Left ventricle myocardium superior (tissue), 1 donor: ENCODE data around the gene TM6SF1. TPM values are rescaled to one million over a fixed set of nuclear protein-coding genes. Genes with fewer than 3 reads are reported as not detected.
"Not testable (repeated sequence)": the region's sequence is repeated elsewhere in the genome, so short reads cannot be mapped to it uniquely, and the experiment has no call there.

Source experiments
- ATAC-seq: fragments of 200-7000 bp; cut with Tn5 transposase; one replicate; pipeline ENCODE4 v1.9.1; 2020; ENCODE audit warnings: mild to moderate bottlenecking, moderate library complexity
- DNase-seq: peaks from one replicate; pipeline ENCODE4 v3.0.0-alpha.2; 2020
- intact Hi-C: fragments of 100-400 bp; cut with micrococcal nuclease; formaldehyde crosslinking; loops from one replicate; pipeline ENCODE4 v1.11.0; 2022
- long read RNA-seq: library from polyadenylated mRNA; unstranded; transcript quantifications from one replicate; pipeline ENCODE4 v2.0.0, GENCODE V29; 2021
- total RNA-seq: library from RNA; stranded (reverse); fragmentation: NEBNext Ultra II Directional; extraction: Animal tissue kit (Norgen Biotek cat#: 25700); gene quantifications from one replicate; pipeline ENCODE4 v1.2.1, GENCODE V29; 2021
- donor health status: DM: no; HTN: yes; CAD: no; lungs with severe emphysema.

Gene TM6SF1
- 6.5 TPM for total RNA-seq
- long read RNA-seq, transcript TM6SF1-202 (10 exons, 2,074 nt), result major isoform, 6 of 12 reads
- long read RNA-seq, partial matches to known transcripts, result 1 of 12 reads
- long read RNA-seq, other reads (novel, unspliced or antisense), result 5 of 12 reads

DNA sequence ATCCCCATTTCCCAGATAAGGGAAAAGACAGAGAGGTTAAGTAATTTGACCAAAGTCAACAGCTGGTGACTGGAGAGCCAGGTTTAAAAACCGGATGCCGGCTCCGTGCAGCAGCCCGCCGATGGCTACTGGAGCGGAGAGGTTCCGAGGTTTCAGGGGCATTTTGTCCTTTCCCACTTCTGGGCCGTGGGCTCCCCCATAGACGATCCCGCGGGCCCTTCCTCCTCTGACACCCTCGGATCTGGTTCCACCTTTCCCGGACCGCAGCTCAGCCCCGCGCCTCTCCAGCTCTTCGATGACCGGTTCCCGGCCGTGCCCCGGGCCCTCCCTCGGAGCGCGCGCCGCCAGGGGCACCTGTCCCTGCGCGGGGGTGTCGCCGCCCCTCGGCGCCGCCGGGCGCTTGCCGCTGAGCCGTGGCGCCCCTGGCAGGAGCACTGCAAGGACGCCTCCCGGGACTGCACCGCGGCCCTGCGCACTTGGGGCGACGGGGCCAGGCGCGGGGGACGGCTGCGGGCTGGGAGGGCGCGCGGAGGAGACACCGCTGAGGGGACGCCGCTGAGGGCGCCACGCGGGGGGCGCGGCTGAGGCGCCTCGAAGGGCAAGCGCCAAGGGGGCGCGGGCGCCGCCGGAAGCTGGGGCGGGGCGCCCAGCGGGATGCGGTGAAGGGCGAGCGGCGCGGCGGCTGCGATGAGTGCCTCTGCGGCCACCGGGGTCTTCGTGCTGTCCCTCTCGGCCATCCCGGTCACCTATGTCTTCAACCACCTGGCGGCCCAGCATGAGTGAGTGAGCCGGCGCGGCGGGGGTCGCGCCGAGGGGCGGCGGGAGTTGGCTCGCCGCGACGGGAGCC lies at the start of gene TM6SF1:
TSS of gene TM6SF1 (plus strand) at position 652 of the 847 bp plus-strand sequence. CDS start at position 688, 36 bp downstream.
- peak; percentile 70 for DNase-seq
- intact Hi-C loops, result no loop called here
- ATAC-seq, result peak; percentile 65

DNA sequence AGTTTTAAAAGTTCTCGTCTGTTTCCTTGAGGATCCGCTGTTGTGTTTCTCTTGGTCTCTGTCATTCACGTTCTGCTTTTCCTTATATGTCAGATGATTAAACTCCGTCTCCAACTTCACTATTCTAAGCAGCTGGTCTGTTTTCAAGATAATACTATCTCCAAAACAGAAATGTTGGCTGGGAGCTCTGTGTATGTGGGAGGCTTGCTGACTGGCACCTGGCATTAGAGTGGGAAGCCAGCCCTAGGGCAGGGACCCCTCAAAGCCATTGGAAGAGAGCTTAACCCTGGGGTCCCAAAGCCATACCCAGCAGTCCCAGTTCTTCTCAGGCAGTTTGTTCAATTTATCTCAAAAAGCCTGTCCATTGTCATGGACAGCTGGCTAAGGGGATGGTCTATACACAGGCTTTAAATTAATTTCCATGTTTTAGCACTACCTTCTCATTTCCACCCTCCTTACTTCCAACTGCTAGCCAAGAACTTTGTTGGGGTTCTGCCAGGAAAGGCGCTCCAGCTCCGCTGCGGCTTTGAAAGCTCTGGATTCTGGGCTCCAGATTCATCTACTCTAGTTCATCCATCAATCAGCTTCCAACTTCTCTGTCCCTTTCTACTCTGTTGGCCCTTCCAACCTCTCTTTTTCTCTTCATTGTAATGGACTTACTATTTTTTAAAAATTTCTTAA lies 49.6 kb upstream of the TM6SF1 start:
- DNase-seq (no peak), ATAC-seq (peak; percentile 80)
- intact Hi-C loops, result no loop called here

DNA sequence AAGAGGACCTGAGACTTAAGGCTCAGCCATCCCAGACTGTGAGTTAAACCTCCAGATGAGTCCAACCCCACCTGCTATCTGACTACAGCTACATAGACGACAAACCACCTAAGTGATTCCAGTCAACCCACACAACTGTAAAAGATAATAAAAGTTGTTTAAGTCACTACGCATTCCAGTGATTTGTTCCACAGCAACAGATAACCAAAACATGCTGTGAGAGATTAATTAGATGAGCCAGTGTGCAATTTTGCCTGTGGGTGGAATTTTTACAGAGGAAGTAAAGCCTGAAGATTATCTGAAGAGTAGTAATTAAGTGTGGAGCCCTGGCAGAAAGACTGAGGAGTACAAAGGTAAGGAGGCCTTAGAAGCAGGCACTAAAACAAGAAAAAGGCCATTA lies 45.8 kb upstream of the TM6SF1 start:
- no peak for ATAC-seq
- intact Hi-C loops, result no loop called here
- no peak for DNase-seq

DNA sequence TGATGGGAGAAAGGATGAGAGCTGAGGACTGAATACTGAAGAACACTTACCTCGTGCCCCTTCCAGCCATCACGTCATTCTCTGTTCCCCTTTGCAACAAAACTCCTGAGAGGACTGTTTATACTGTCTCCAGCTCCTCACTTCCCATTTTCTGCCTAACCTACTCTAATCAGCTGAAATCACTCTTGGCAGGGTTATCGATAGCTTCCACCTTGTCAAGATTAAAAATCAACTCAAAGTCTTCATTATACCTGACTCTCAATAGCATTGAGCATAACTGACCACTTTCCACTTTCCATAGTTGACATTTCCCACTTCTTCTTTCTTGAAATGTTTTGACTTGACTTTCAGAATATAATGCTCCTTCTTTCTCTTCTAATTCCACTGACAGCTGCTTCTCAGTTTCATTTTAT lies 44.7 kb upstream of the TM6SF1 start:
- ATAC-seq (no peak), DNase-seq (no peak)
- intact Hi-C loops, result no loop called here

DNA sequence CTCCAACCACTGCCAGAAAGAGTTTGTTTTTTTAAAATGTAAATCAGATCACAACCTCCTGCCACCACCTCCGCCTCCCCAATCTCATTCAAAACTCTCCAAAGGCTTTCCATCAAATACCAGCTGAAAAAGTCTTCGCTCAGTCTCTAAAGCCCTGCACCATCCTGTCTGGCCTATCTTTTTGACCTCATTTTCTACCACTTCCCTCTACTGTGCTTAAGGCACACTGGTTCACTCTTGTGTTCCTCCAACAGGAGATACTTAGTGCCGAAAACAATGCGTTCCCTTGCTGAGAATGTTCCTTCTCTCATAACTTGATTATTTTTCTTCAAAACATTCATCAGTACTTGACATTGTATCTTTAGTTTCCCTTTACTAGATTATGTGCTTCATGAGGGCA lies 43.9 kb upstream of the TM6SF1 start:
- intact Hi-C loops, result no loop called here
- DNase-seq (no peak), ATAC-seq (no peak)

DNA sequence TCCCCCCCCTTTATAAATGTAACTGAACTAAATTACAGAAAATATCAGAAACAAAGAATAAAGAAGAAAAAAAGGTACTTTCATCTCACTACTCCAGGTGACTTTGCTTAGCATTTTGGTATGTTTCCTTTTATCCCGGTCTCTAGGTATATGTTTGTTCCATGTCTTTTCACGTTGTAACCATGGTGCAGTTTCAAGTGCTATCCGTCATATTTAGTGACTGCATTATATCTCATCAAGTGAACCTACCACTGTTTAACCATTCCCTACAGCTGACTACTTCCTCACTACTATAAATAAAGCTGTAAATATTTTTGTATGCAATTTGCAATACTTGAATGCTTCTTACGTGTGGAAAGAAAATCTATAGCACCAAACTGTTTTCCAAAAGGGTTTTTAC lies 42.6 kb upstream of the TM6SF1 start:
- intact Hi-C loops, result no loop called here
- DNase-seq (no peak), ATAC-seq (no peak)

DNA sequence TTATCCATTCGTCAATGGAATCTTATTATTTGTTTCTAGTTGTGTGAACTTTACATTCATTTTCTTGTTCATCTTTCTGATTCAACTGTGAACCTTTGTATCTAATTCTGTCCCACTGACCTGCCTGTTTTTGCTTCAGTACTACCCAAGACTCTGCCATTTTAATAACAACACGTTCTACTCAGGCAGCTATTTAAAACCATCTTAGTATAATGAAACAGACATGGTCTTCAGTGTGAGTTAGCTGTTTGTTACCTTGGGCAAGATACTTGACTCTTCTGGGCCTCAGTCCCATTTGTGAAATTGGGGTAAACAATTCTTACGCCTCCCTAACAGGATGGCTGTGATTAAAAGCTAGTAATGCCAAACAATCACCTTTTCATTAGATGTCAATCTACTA lies 42.0 kb upstream of the TM6SF1 start:
- intact Hi-C loops, result no loop called here
- DNase-seq, result no peak
- no peak for ATAC-seq

DNA sequence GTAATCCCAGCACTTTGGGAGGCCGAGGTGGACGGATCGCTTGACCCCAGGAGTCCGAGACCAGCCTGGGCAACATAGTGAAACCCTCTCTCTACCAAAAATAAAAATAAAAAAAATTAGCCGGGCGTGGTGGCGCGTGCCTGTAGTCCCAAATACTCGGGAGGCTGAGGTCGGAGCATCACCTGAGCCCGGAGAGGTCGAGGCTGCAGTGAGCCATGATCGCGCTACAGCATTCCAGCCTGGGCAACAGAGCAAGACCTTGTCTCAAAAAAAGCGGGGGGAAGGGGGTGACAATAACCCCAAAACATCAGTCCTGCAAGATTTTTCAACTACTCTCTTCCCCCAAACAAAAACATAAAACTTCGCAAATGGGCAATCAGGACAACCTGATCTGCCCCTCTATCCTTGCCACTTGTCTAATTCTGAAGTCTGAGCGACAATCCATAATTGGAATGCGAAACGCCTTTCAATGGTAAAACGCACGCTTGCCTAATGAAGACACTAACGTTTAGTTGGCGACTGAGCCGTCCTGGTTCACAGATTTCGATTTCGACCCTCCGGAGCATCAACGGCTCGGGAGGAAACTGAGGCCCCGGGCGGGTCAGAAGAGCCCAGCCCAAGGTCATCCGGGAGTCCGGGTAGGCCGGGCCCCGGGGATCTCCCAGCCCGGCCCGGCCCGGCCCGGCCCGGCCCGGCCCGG lies 41.3 kb upstream of the TM6SF1 start:
- DNase-seq (no peak), ATAC-seq (no peak)
- intact Hi-C loops, result no loop called here

DNA sequence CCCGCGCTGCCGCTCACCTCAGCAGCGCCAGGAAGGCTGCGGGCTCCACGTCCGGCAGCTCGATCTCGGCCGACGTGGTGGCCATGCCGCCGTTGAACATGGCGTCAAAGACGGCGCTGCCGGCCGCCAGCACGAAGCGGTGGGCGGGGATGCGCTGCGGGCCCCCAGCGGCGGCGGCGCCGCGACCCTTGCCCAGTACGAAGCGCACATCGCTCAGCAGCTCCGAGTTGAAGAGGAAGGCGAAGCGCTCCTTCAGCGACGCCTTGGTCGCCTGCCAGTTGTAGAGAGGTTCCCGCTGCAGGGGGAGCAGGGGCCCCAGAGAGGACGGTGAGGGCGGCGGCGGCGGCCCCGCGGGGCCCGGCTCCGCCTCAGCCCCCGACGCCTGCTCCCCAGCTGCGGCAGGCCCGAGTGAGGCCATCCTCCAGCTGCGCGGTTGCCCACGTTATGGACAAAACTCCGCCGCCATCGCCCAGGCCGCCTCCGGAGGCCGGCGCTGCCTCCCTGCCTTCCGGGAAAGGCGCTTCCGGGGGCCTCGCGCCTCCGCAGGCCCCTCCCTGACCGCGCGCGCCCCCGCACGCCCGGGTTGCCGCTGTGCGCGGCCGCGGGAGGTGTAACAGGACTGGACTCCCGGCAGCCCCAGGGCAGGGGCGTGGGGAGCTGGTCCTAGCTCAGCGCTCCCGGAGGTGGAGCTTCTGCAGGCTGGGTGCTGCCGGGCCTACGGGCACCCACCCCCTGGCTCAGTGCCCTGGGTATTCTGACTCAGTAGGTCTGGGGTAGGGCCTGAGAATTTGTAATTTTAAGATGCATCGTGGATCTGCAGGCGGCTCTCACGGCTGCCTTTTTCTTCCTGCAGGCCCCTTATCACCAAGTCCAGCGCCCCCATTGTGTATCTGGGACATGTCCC lies 40.5 kb upstream of the TM6SF1 start, which contains the start of gene BTBD1:
TSS of gene BTBD1 (minus strand) at position 519 of the 904 bp plus-strand sequence. CDS start at position 418, 101 bp downstream.
- DNase-seq, result peak; percentile 96
- peak; percentile 98 for ATAC-seq
- intact Hi-C loops, result no loop called here

DNA sequence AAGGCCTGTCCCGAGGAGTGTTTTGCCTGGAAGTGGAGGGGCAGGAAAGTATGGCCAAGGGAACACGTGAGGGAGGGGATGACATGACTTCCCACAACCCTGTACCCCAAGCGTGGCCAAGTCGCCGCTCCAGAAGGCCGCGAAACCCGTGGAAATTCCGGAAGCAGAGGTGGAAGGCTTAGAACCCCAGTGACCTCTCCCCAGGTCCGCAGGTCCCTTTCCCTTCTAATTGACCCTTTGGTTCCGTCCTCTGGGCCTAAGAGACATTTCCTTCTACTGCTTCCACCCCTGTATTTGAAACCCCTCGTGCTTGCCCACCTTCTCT lies 39.8 kb upstream of the TM6SF1 start:
- ATAC-seq (no peak), DNase-seq (no peak)
- intact Hi-C loops, result no loop called here

DNA sequence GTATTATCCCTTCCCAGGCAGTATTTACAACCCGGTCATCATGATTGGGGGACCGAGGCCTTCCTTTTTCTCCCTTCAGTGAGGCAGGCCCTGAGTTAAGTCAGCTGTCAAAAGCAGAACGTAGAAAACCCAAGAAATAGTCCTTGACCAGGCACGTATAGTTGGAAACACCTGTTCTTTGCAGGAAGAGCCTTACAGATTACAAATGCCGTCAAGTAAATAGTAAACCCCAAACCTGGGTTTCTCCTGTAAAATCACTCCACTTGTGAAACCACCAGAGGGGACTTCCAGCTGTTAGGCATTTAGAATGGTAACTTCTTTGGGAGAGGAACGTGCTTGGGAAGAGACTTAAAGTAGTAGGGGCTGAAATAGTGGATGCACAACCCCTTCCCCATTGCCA lies 39.4 kb upstream of the TM6SF1 start:
- no peak for ATAC-seq
- intact Hi-C loops, result no loop called here

DNA sequence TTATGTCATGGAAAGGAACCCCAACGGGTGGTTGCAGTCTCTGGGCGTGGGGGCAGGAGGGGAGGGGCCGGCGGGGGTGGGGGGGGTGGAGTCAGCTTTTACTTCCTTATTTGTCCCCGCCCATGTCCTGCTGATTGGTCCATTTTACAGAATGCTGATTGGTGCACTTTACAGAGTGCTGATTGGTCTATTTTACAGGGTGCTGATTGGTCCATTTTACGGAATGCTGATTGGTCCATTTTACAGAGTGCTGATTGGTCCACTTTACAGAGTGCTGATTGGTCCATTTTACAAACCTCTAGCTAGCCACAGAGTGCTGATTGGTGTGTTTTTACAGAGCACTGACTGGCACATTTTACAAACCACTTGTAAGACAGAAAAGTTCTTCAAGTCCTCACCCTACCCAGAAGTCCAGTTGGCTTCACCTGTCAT lies 38.2 kb upstream of the TM6SF1 start:
- intact Hi-C loops, ATAC-seq, DNase-seq: not testable (repeated sequence)

More for the DNA sequence above, 39.4 kb upstream of the TM6SF1 start:
- no peak for DNase-seq

DNA sequence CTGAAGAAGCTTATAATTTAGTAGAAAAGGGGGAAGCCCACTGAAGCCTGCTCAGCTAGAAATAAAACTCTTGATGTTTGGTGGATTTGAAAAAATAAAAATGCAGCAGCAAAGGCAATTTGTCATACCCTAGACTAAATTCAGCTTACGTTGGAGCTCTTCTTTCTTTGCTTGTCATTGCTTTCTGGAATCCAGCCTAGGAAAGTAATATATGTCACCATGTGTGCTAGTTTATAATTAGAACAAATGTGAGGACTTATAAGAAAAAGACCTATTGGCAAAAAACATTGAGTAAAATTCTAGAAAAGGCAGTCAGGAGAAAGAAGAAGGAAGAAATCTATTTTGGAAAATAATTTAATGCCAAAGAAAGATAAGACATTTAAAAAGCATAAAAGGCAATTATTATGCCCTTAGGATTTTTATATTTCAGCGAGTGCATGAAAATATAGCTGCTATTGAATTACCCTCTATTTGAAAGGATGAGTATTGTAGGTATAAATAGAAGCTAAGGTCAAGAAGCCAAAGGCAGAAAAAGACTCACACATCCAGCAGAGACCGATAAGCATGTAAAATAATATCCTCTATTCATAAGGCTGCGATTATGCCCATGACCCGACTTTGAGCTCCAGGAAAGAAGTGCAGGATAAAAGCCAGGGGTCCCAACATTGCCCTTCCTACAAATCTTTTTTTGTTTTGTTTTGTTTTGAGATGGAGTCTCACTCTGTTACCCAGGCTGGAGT lies 29.8 kb upstream of the TM6SF1 start:
- DNase-seq (no peak), ATAC-seq (peak; percentile 82)
- intact Hi-C loops, result no loop called here

DNA sequence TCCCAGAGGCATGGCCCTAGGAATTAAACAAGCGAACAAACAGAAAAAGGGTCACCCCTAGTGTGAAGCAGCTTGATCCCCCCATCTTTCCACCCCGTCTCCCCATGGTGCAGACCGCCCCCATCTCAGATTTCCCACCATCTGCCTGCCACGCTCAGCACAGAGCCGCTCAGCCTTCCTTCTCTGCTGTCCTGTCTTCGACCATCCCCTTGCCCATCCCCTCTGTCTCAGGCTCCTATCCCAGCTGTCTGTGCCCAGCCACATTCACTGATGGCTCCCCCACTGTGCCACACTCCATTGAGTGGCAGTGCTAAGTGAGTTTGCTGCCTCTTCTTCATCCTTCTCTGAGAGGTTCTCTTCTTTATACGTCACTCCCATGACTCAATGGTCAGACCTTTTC lies 28.7 kb upstream of the TM6SF1 start:
- ATAC-seq, result no peak

DNA sequence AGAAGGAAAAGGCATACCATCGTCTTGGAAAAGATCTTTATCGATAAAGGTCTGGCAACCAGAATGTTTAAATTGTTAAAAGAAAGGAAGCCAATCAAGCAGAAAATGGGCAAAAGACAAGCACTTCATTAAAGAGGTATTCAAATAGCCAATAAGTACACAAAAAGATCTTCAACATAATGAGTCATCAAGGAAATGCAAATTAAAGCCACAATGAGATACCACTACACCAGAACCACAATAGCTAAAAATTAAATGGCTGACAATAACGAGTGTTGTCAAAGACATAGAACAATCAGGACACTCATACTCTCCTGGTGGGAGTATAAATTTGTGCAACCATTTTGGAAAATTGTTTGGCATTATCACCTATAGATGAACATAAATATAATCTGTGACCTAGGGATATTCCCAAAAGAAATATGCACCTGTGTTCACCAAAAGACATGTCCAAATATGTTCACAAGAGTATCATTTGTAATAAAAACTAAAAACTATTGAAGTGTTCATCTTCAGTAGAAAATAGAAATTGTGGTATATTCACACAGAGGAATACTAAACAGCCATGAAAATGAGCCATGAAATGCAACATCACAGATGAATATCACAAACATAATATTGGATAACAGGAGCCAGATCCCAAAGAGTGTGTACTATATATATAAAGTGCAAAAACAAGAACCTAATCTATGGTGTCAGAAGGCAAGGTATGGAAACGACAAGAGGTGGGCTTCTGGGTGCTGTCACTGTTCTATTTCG lies 26.0 kb upstream of the TM6SF1 start:
- intact Hi-C loops, result no loop called here
- no peak for DNase-seq

More for the DNA sequence above, 28.7 kb upstream of the TM6SF1 start:
- intact Hi-C loops, result no loop called here
- DNase-seq, result no peak

DNA sequence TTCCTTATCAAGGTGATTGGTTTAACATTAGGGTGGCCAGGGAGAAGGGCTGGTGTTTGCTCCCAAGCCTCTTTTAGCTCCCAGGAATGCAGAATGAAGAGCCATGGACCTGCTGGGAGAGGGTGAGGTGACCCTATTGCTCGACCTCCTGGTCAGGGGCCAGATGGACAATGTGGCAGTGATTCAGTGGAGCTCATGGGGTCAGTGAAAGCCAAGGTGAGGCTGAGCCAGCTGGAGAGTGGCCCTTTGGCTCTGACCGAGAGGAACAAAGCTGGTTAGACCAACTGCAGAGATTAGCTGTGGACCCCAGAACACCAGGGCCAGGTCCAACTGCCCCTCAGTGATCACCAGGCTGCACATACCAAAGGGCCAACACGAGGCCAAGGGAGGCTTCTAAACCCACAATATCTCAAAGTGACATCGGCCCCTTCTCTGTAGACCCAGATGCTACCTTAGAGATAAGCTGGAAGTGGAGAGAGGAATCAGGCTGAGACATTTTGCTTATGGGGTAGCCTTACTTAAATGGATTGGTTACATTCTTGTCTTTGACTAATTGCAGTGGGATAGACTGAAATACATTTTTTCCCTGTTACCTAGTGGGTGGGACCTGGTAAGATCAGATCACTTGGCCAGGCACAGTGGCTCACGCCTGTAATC lies 24.6 kb upstream of the TM6SF1 start:
- DNase-seq (no peak), ATAC-seq (no peak)
- intact Hi-C loops, result no loop called here

More for the DNA sequence above, 26.0 kb upstream of the TM6SF1 start:
- no peak for ATAC-seq

DNA sequence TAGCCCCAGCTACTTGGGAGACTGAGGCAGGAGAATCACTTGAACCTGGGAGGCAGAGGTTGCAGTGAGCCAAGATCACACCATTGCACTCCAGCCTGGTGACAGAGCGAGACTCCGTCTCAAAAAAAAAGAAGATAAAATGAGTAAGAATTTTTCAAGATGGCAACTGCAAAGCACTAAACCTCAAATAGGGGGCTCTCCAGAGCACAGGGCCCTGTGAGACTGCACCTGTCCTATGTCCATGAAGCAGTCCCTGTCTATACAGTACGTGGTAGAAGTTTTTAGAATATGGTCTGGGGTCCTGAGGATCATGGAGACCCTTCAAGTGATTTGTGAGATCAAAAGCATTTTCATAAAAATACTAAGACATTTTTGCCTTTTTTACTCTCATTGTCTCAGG lies 22.0 kb upstream of the TM6SF1 start:
- DNase-seq, ATAC-seq, intact Hi-C loops: not testable (repeated sequence)
